Ishikawa (cell line): Measurements from ENCODE around the gene U2AF2.

Experiments used
- CEBPB ChIP-seq: IDR thresholded peaks from 2 replicates; pipeline ENCODE4 v1.6.1; 2012
- EP300 ChIP-seq: IDR thresholded peaks from 2 replicates; pipeline ENCODE4 v1.6.1; 2012; ENCODE audit warnings: borderline replicate concordance
- MAX ChIP-seq: IDR thresholded peaks from 2 replicates; pipeline ENCODE4 v1.6.1; 2012
- RAD21 ChIP-seq: IDR thresholded peaks from 2 replicates; pipeline ENCODE4 v1.6.1; 2012; ENCODE audit warnings: low read depth
- TCF12 ChIP-seq: IDR thresholded peaks from 2 replicates; pipeline ENCODE4 v1.6.1; 2012; ENCODE audit warnings: low read depth
- USF1 ChIP-seq: IDR thresholded peaks from 2 replicates; pipeline ENCODE4 v1.6.1; 2012
- YY1 ChIP-seq: IDR thresholded peaks from 2 replicates; pipeline ENCODE4 v1.6.1; 2012; ENCODE audit warnings: low read depth
- ZBTB7A ChIP-seq: IDR thresholded peaks from 2 replicates; pipeline ENCODE4 v1.6.1; 2012; ENCODE audit warnings: low read depth

GRCh38 chr19:55676383-55676782, 21.5 kb downstream of the U2AF2 start:
- TF ChIP-seq EP300 = no peak
- TF ChIP-seq USF1 = no peak
- no peak for TF ChIP-seq MAX
- no peak for TF ChIP-seq ZBTB7A
- no peak for TF ChIP-seq YY1
- no peak for TF ChIP-seq TCF12
- TF ChIP-seq CEBPB = no peak
- no peak for TF ChIP-seq RAD21
